Lung (tissue), 12 donors: ENCODE results near the gene MAP2. TPM values are rescaled to one million over a fixed set of nuclear protein-coding genes. Genes with fewer than 3 reads are reported as not detected.

ENCODE experiments used
- ATAC-seq: fragments of 200-7000 bp; cut with Tn5 transposase; one replicate; pipeline ENCODE4 v1.9.1; 2020; ENCODE audit warnings: moderate number of reproducible peaks; ENCODE audit not compliant: insufficient read depth, low FRiP score
- DNase-seq, 3 donors: peaks; one replicate each; pipeline ENCODE4 v3.0.0-alpha.2; 2013 to 2017
- H3K27ac ChIP-seq, 2 donors: one replicate each; pipeline ENCODE4 v1.5.1; 2013; ENCODE audit warnings: mild to moderate bottlenecking in 2 of 2, moderate library complexity in 2 of 2, control low read depth in 1 of 2, inconsistent platforms in 1 of 2, low read depth in 1 of 2, low read length in 1 of 2
- H3K27me3 ChIP-seq, 3 donors: one replicate each; pipeline ENCODE4 v1.5.1; 2013; ENCODE audit warnings: low read length in 2 of 3; ENCODE audit not compliant: control insufficient read depth in 3 of 3, insufficient read depth in 3 of 3
- H3K36me3 ChIP-seq, 4 donors: one replicate each; pipeline ENCODE4 v1.5.1; 2013; ENCODE audit warnings: low read length in 4 of 4, mild to moderate bottlenecking in 1 of 4, moderate library complexity in 1 of 4; ENCODE audit not compliant: control insufficient read depth in 4 of 4, insufficient read depth in 4 of 4
- H3K4me1 ChIP-seq, 5 donors: one replicate each; pipeline ENCODE4 v1.5.1; 2013; ENCODE audit warnings: low read length in 5 of 5, mild to moderate bottlenecking in 2 of 5, moderate library complexity in 1 of 5; ENCODE audit not compliant: control insufficient read depth in 5 of 5, insufficient read depth in 5 of 5
- H3K4me3 ChIP-seq: one replicate; pipeline ENCODE4 v1.5.1; 2013; ENCODE audit warnings: mild to moderate bottlenecking, control low read depth, moderate library complexity
- H3K9ac ChIP-seq, 2 donors: one replicate each; pipeline ENCODE4 v1.5.1; 2013; ENCODE audit warnings: low read length in 2 of 2, control low read depth in 1 of 2; ENCODE audit not compliant: insufficient read depth in 1 of 2
- H3K9me3 ChIP-seq, 4 donors: one replicate each; pipeline ENCODE4 v1.5.1; 2013; ENCODE audit warnings: low read length in 3 of 4, mild to moderate bottlenecking in 1 of 4, moderate library complexity in 1 of 4; ENCODE audit not compliant: control insufficient read depth in 4 of 4, insufficient read depth in 3 of 4
- CTCF ChIP-seq: IDR thresholded peaks from 2 replicates; pipeline ENCODE4 v1.5.1; 2012; ENCODE audit warnings: mild to moderate bottlenecking; ENCODE audit errors: control extremely low read depth, extremely low read depth
- WGBS, 2 donors: extraction: QIAGEN DNeasy Blood & Tissue Kit; methylation state at CpG; one replicate each; pipeline ENCODE4 v1.1.7; 2013; 5-methylcytosine and 5-hydroxymethylcytosine counted together
- polyA plus RNA-seq, 2 donors: library from polyadenylated mRNA; stranded (reverse); fragments of 200-250 nt; gene quantifications; one replicate each; pipeline ENCODE4 v1.2.1, GENCODE V29; 2013
- total RNA-seq, 2 donors: library from RNA; depleted of rRNA in 1 of 2; stranded (reverse); fragments of >200 nt in 1 of 2; gene quantifications; one replicate each; pipeline ENCODE4 v1.2.1, GENCODE V29; 2014 to 2021
- donor health status: control.
- donor health status: control.
- donor health status: Bipolar disorder and iron deficiency.
- donor health status: healthy.
- donor health status: DM: yes; HTN: yes; CAD: no.

The MAP2 gene
- total and polyA plus RNA-seq, 4 donors = 6.5 to 18.7 (median 9.6) TPM

- TF ChIP-seq CTCF = no peak
- ATAC-seq = no peak
- 77 to 86% methylated on average over 3 of the region's 3 CpGs for WGBS, 2 donors
- Histone ChIP-seq H3K9ac (no peak overlapping the region), H3K4me1 (peaks cover 0 to 4% (median 0%) of the 10 kb centered on the region in 5 donors), H3K27me3 (no peaks in the 10 kb centered on the region), H3K27ac (no peak overlapping the region), H3K9me3 (no peaks in the 10 kb centered on the region), H3K4me3 (no peak overlapping the region), H3K36me3 (no peaks in the 10 kb centered on the region)
- peak in 1 of 3 donors; percentile 11 for DNase-seq
Observed at GRCh38 chr2:209578394-209579001, 154.7 kb downstream of the MAP2 start.

- peaks cover 0 to 4% (median 0%) of the 10 kb centered on the region in 5 donors for H3K4me1 ChIP-seq
- TF ChIP-seq CTCF = no peak
- H3K36me3 ChIP-seq = no peaks in the 10 kb centered on the region
- DNase-seq (peak; percentile 35 to 56 (median 41)), ATAC-seq (no peak)
- no peaks in the 10 kb centered on the region for H3K27me3 ChIP-seq
- peak overlapping the region; percentile 63 to 65 for H3K9ac ChIP-seq
- H3K27ac ChIP-seq = peak overlapping the region in 1 of 2 donors; percentile 19
- H3K4me3 ChIP-seq = peak overlapping the region; percentile 13
- WGBS, 2 donors = 38 to 44% methylated on average over 17 of the region's 17 CpGs
- H3K9me3 ChIP-seq = no peaks in the 10 kb centered on the region
Observed at GRCh38 chr2:209579230-209579749, 155.4 kb downstream of the MAP2 start.

GRCh38 chr2:209581040-209581439 is 157.2 kb downstream of the MAP2 start:
- no peak for TF ChIP-seq CTCF
- H3K4me1 ChIP-seq = peaks cover 0 to 4% (median 0%) of the 10 kb centered on the region in 5 donors
- WGBS, 2 donors = 77 to 82% methylated on average over 1 of the region's 1 CpG

GRCh38 chr2:209582281-209582680 is 158.4 kb downstream of the MAP2 start:
- Histone ChIP-seq H3K9ac (no peak overlapping the region), H3K27me3 (no peaks in the 10 kb centered on the region), H3K9me3 (no peaks in the 10 kb centered on the region), H3K36me3 (no peaks in the 10 kb centered on the region), H3K4me1 (peaks cover 0 to 4% (median 0%) of the 10 kb centered on the region in 5 donors), H3K4me3 (no peak overlapping the region), H3K27ac (no peak overlapping the region)
- DNase-seq = peak; percentile 21 to 71 (median 30)
- TF ChIP-seq CTCF = no peak
- ATAC-seq = no peak
- WGBS, 2 donors = 80 to 81% methylated on average over 3 of the region's 3 CpGs

More at GRCh38 chr2:209581040-209581439, 157.2 kb downstream of the MAP2 start:
- no peak overlapping the region for H3K4me3 ChIP-seq
- ATAC-seq (no peak), DNase-seq (no peak)
- no peak overlapping the region for H3K9ac ChIP-seq
- H3K9me3 ChIP-seq = no peaks in the 10 kb centered on the region
- no peaks in the 10 kb centered on the region for H3K36me3 ChIP-seq
- H3K27ac ChIP-seq = no peak overlapping the region
- H3K27me3 ChIP-seq = no peaks in the 10 kb centered on the region
